B cell (primary cell): ENCODE results near the gene PHEX. TPM values are rescaled to one million over a fixed set of nuclear protein-coding genes. Genes with fewer than 3 reads are reported as not detected.

Experiments
- ATAC-seq: fragments of 200-7000 bp; cut with Tn5 transposase; one replicate; pipeline ENCODE4 v1.10.0; 2021; ENCODE audit warnings: low read depth, mild to moderate bottlenecking, moderate number of reproducible peaks, moderate library complexity
- CTCF ChIA-PET: fragments of 350-600 bp; sonication (Branson Sonifier 250); formaldehyde crosslinking; loops from one replicate; lab custom pipeline; 2021; ENCODE audit warnings: antibody characterized with exemption, inconsistent platforms; lab: Charles Lee
- POLR2A ChIA-PET: fragments of 350-600 bp; sonication (Branson Sonifier 250); formaldehyde crosslinking; loops from one replicate; lab custom pipeline; 2021; ENCODE audit warnings: antibody characterized with exemption; lab: Charles Lee
- DNase-seq: peaks from one replicate; pipeline ENCODE4 v3.0.0; 2013
- H2AFZ ChIP-seq: 2 replicates; pipeline ENCODE4 v1.6.1; 2012; ENCODE audit warnings: mild to moderate bottlenecking, low read depth, low read length; ENCODE audit not compliant: insufficient read depth, poor library complexity, severe bottlenecking
- H3K27ac ChIP-seq, 2 donors: 1 replicate in 1 of 2; 2 replicates in 1 of 2; pipeline ENCODE4 v1.5.1; 2012 to 2013; ENCODE audit warnings: low read length in 2 of 2, mild to moderate bottlenecking in 2 of 2, moderate library complexity in 1 of 2
- H3K27me3 ChIP-seq, 4 experiments: fragments of 200-600 bp in 1 of 4; sonication (generic) in 1 of 4; replicated peaks in 1 of 4; 1 replicate in 2 of 4; 2 replicates in 2 of 4; pipeline versions ENCODE4 v1.6.1 to v1.7.0; 2013 to 2016; ENCODE audit warnings: low read length in 3 of 4, mild to moderate bottlenecking in 2 of 4, mixed read lengths in 1 of 4, moderate library complexity in 1 of 4; ENCODE audit not compliant: insufficient read depth in 4 of 4, control insufficient read depth in 3 of 4; ENCODE audit errors: control extremely low read depth in 1 of 4
- H3K36me3 ChIP-seq, 2 experiments: replicated peaks in 1 of 2; 1 replicate in 1 of 2; 2 replicates in 1 of 2; pipeline versions ENCODE4 v1.6.1 to v1.7.1; 2013; ENCODE audit warnings: low read length in 1 of 2; ENCODE audit not compliant: insufficient read depth in 2 of 2, control insufficient read depth in 1 of 2; ENCODE audit errors: control extremely low read depth in 1 of 2, extremely low read depth in 1 of 2
- H3K4me1 ChIP-seq, 2 donors: fragments of 200-600 bp in 1 of 2; sonication (generic) in 1 of 2; 1 replicate in 1 of 2; 2 replicates in 1 of 2; pipeline versions ENCODE4 v1.5.1 to v1.6.1; 2013 to 2017; ENCODE audit warnings: low read length in 2 of 2; ENCODE audit not compliant: control insufficient read depth in 2 of 2, insufficient read depth in 2 of 2
- H3K4me2 ChIP-seq: replicated peaks from 2 replicates; pipeline ENCODE3; 2012; ENCODE audit warnings: mild to moderate bottlenecking, low read depth, low read length; ENCODE audit not compliant: poor library complexity, severe bottlenecking
- H3K4me3 ChIP-seq, 5 experiments: fragments of 200-600 bp in 1 of 5; sonication (generic) in 1 of 5; 1 replicate in 3 of 5; 2 replicates in 2 of 5; pipeline versions ENCODE4 v1.5.1 to v1.7.0; 2011 to 2016; ENCODE audit warnings: low read length in 4 of 5, mild to moderate bottlenecking in 4 of 5, low read depth in 2 of 5, control low read depth in 1 of 5, moderate library complexity in 1 of 5; ENCODE audit not compliant: insufficient read depth in 1 of 5; ENCODE audit errors: control extremely low read depth in 1 of 5, extremely low read depth in 1 of 5
- H3K79me2 ChIP-seq: fragments of 200-600 bp; sonication (generic); one replicate; pipeline ENCODE4 v1.6.0; 2016; ENCODE audit warnings: low read length; ENCODE audit not compliant: control insufficient read depth, insufficient read depth
- H3K9ac ChIP-seq: fragments of 200-600 bp; sonication (generic); 2 replicates; pipeline ENCODE4 v1.6.1; 2017; ENCODE audit warnings: mild to moderate bottlenecking, low read length, moderate library complexity
- H3K9me3 ChIP-seq, 3 donors: one replicate each; pipeline versions ENCODE4 v1.6.1 to v1.7.1; 2013; ENCODE audit warnings: low read length in 2 of 3; ENCODE audit not compliant: control insufficient read depth in 2 of 3, insufficient read depth in 1 of 3; ENCODE audit errors: control extremely low read depth in 1 of 3
- H4K20me1 ChIP-seq: 2 replicates; pipeline ENCODE4 v1.6.0; 2012; ENCODE audit warnings: mild to moderate bottlenecking, low read length; ENCODE audit not compliant: insufficient read depth, control insufficient read depth, poor library complexity, severe bottlenecking
- H3K27ac Mint-ChIP-seq: one replicate; pipeline ENCODE4 v1.8.0; 2021; ENCODE audit warnings: mixed read lengths
- H3K27me3 Mint-ChIP-seq: one replicate; pipeline ENCODE4 v1.8.0; 2021; ENCODE audit warnings: mixed read lengths
- H3K4me1 Mint-ChIP-seq: one replicate; pipeline ENCODE4 v1.8.0; 2021; ENCODE audit warnings: mixed read lengths
- H3K4me3 Mint-ChIP-seq: one replicate; pipeline ENCODE4 v1.8.0; 2021; ENCODE audit warnings: mixed read lengths
- H3K9me3 Mint-ChIP-seq: one replicate; pipeline ENCODE4 v1.8.0; 2022; ENCODE audit warnings: mixed read lengths; ENCODE audit not compliant: insufficient read depth
- CTCF ChIP-seq: fragments of 200-600 bp; IDR thresholded peaks from one replicate; pipeline ENCODE4 v1.8.0; 2022; ENCODE audit warnings: antibody characterized with exemption, mild to moderate bottlenecking
- EZH2 ChIP-seq: IDR thresholded peaks from 2 replicates; pipeline ENCODE4 v1.6.1; 2012; ENCODE audit warnings: borderline replicate concordance, low read depth, mild to moderate bottlenecking, moderate library complexity, low read length; ENCODE audit not compliant: insufficient read depth, poor library complexity, severe bottlenecking
- WGBS: methylation state at CpG from one replicate; pipeline ENCODE4 v1.1.5; 2013; ENCODE audit warnings: missing lambda C conversion rate; ENCODE audit not compliant: insufficient coverage; 5-methylcytosine and 5-hydroxymethylcytosine counted together
- intact Hi-C: fragments of 100-400 bp; cut with micrococcal nuclease; formaldehyde crosslinking; loops from one replicate; pipeline ENCODE4 v1.10.0; 2022
- polyA plus RNA-seq: library from polyadenylated mRNA; depleted of rRNA; stranded (reverse); fragments of >200 nt; gene quantifications from 2 replicates; pipeline ENCODE4 v1.2.3, GENCODE V29; 2012
- total RNA-seq, 2 donors: library from RNA; stranded (reverse); fragments of 120-200 nt in 1 of 2; gene quantifications; 1 replicate in 1 of 2; 2 replicates in 1 of 2; pipeline versions ENCODE4 v1.2.3 to v1.2.4, GENCODE V29; 2013 to 2022

The PHEX gene
- total and polyA plus RNA-seq, 2 donors (not counting 1 experiment from before 2014, with no cell fraction given): 0.01 to 0.15 TPM

GRCh38 chrX:22024577-22024976 lies 7.5 kb upstream of the PHEX start:
- DNase-seq (no peak), ATAC-seq (no peak)
- no peak overlapping the region for H3K4me2 ChIP-seq
- WGBS: no CpG with 5 or more reads among the region's 2 CpGs
- CTCF ChIA-PET: no interaction called here
- intact Hi-C loops: no loop called here
- H3K9me3 ChIP-seq: no peaks in the 10 kb centered on the region
- Mint-ChIP-seq H3K4me1 (peaks cover 4% of the 10 kb centered on the region), H3K9me3 (no peaks in the 10 kb centered on the region), H3K27ac (no peak overlapping the region), H3K27me3 (no peaks in the 10 kb centered on the region), H3K4me3 (no peak overlapping the region)
- no peaks in the 10 kb centered on the region for H4K20me1 ChIP-seq
- no peaks in the 10 kb centered on the region for H3K36me3 ChIP-seq
- no peaks in the 10 kb centered on the region for H3K79me2 ChIP-seq
- POLR2A ChIA-PET: no interaction called here
- H3K9ac ChIP-seq: no peak overlapping the region
- no peak overlapping the region for H3K27ac ChIP-seq
- H2AFZ ChIP-seq: no peak overlapping the region
- no peaks in the 10 kb centered on the region for H3K27me3 ChIP-seq
- no peak overlapping the region for H3K4me3 ChIP-seq
- peaks cover 5% of the 10 kb centered on the region in 2 donors for H3K4me1 ChIP-seq
- TF ChIP-seq EZH2 (no peak), CTCF (no peak)

GRCh38 chrX:22025751-22026150 lies 6.4 kb upstream of the PHEX start:
- H3K4me2 ChIP-seq: no peak overlapping the region
- no peak overlapping the region for H3K27ac ChIP-seq
- peaks cover 9 to 13% of the 10 kb centered on the region in 2 donors for H3K4me1 ChIP-seq
- H4K20me1 ChIP-seq: no peaks in the 10 kb centered on the region
- H3K4me3 Mint-ChIP-seq: no peak overlapping the region
- no peak for DNase-seq
- H3K27ac Mint-ChIP-seq: no peak overlapping the region
- no peaks in the 10 kb centered on the region for H3K79me2 ChIP-seq
- peaks cover 7% of the 10 kb centered on the region for H3K4me1 Mint-ChIP-seq
- ChIA-PET CTCF (no interaction called here), POLR2A (no interaction called here)
- H3K9me3 ChIP-seq: no peaks in the 10 kb centered on the region
- WGBS: 100% methylated on average over 4 of the region's 7 CpGs
- H2AFZ ChIP-seq: no peak overlapping the region
- H3K36me3 ChIP-seq: no peaks in the 10 kb centered on the region
- H3K27me3 Mint-ChIP-seq: no peaks in the 10 kb centered on the region
- H3K4me3 ChIP-seq: no peak overlapping the region
- no peak for TF ChIP-seq EZH2
- no peak for TF ChIP-seq CTCF
- H3K27me3 ChIP-seq: no peaks in the 10 kb centered on the region
- intact Hi-C loops: no loop called here
- no peak overlapping the region for H3K9ac ChIP-seq
- no peak for ATAC-seq
- H3K9me3 Mint-ChIP-seq: no peaks in the 10 kb centered on the region
